ENCODE measurements around the gene MED4.

The MED4 gene

GRCh38 chr13:48094781-48095502, at the start of gene MED4:
MED4 (minus strand) TSS chr13:48095104; CDS start chr13:48095078, 26 bp downstream.
- peak within 1 kb of the TSS; percentile 21 for H3K27ac ChIP-seq (ENCODE audit: poor library complexity, severe bottlenecking)

GRCh38 chr13:48144413-48145035, 49.6 kb upstream of the MED4 start:
- ATAC-seq (ENCODE audit: low read depth), result no peak
- no peak for DNase-seq (ENCODE audit: low spot score)
- Histone ChIP-seq H3K4me1 (ENCODE audit: insufficient read depth, poor library complexity, severe bottlenecking) (no peaks in the 10 kb centered on the region), H3K4me3 (ENCODE audit: severe bottlenecking) (no peak overlapping the region), H3K9me3 (ENCODE audit: severe bottlenecking) (no peaks in the 10 kb centered on the region), H3K27ac (ENCODE audit: poor library complexity, severe bottlenecking) (no peak overlapping the region), H3K36me3 (ENCODE audit: low read depth) (no peaks in the 10 kb centered on the region), H3K27me3 (ENCODE audit: insufficient read depth, poor library complexity, severe bottlenecking) (no peaks in the 10 kb centered on the region)
- TF ChIP-seq CTCF (IDR thresholded peaks at IDR 0.05; ENCODE audit: poor library complexity, severe bottlenecking), result no peak

More at GRCh38 chr13:48094781-48095502, at the start of gene MED4:
- Histone ChIP-seq H3K4me1 (ENCODE audit: insufficient read depth, poor library complexity, severe bottlenecking) (peaks cover 9% of the 10 kb centered on the region), H3K27me3 (ENCODE audit: insufficient read depth, poor library complexity, severe bottlenecking) (no peaks in the 10 kb centered on the region), H3K36me3 (ENCODE audit: low read depth) (0 out of 2 replicates have a peak, but pooled peaks cover 9% of the 10 kb centered on the region), H3K4me3 (ENCODE audit: severe bottlenecking) (peak within 1 kb of the TSS; percentile 52), H3K9me3 (ENCODE audit: severe bottlenecking) (no peaks in the 10 kb centered on the region)
- ATAC-seq (ENCODE audit: low read depth), result peak; percentile 95
- TF ChIP-seq CTCF (IDR thresholded peaks at IDR 0.05; ENCODE audit: poor library complexity, severe bottlenecking), result peak; percentile 95
- DNase-seq (ENCODE audit: low spot score), result peak; percentile 88

GRCh38 chr13:48142436-48142835, 47.5 kb upstream of the MED4 start:
- TF ChIP-seq CTCF (IDR thresholded peaks at IDR 0.05; ENCODE audit: poor library complexity, severe bottlenecking), result no peak

GRCh38 chr13:48138270-48138669, 43.4 kb upstream of the MED4 start:
- Histone ChIP-seq H3K9me3 (ENCODE audit: severe bottlenecking) (no peaks in the 10 kb centered on the region), H3K4me3 (ENCODE audit: severe bottlenecking) (no peak overlapping the region), H3K4me1 (ENCODE audit: insufficient read depth, poor library complexity, severe bottlenecking) (no peaks in the 10 kb centered on the region), H3K27ac (ENCODE audit: poor library complexity, severe bottlenecking) (no peak overlapping the region), H3K27me3 (ENCODE audit: insufficient read depth, poor library complexity, severe bottlenecking) (no peaks in the 10 kb centered on the region), H3K36me3 (ENCODE audit: low read depth) (no peaks in the 10 kb centered on the region)
- no peak for TF ChIP-seq CTCF (IDR thresholded peaks at IDR 0.05; ENCODE audit: poor library complexity, severe bottlenecking)
- no peak for DNase-seq (ENCODE audit: low spot score)
- ATAC-seq (ENCODE audit: low read depth), result no peak

More at GRCh38 chr13:48142436-48142835, 47.5 kb upstream of the MED4 start:
- Histone ChIP-seq H3K4me3 (ENCODE audit: severe bottlenecking) (no peak overlapping the region), H3K4me1 (ENCODE audit: insufficient read depth, poor library complexity, severe bottlenecking) (no peaks in the 10 kb centered on the region), H3K36me3 (ENCODE audit: low read depth) (no peaks in the 10 kb centered on the region), H3K9me3 (ENCODE audit: severe bottlenecking) (no peaks in the 10 kb centered on the region), H3K27ac (ENCODE audit: poor library complexity, severe bottlenecking) (no peak overlapping the region), H3K27me3 (ENCODE audit: insufficient read depth, poor library complexity, severe bottlenecking) (no peaks in the 10 kb centered on the region)
- DNase-seq (ENCODE audit: low spot score), result no peak
- ATAC-seq (ENCODE audit: low read depth), result no peak

- Histone ChIP-seq H3K27me3 (ENCODE audit: insufficient read depth, poor library complexity, severe bottlenecking) (no peaks in the 10 kb centered on the region), H3K27ac (ENCODE audit: poor library complexity, severe bottlenecking) (no peak overlapping the region), H3K4me3 (ENCODE audit: severe bottlenecking) (no peak overlapping the region), H3K4me1 (ENCODE audit: insufficient read depth, poor library complexity, severe bottlenecking) (peaks cover 9% of the 10 kb centered on the region), H3K36me3 (ENCODE audit: low read depth) (no peaks in the 10 kb centered on the region), H3K9me3 (ENCODE audit: severe bottlenecking) (no peaks in the 10 kb centered on the region)
- DNase-seq (ENCODE audit: low spot score) (no peak), ATAC-seq (ENCODE audit: low read depth) (no peak)
- no peak for TF ChIP-seq CTCF (IDR thresholded peaks at IDR 0.05; ENCODE audit: poor library complexity, severe bottlenecking)
These were observed 38.1 kb upstream of the MED4 start for GRCh38 chr13:48132961-48133360.
